Activated B cell treated with CpG ODN at 0.5 μM for 24 hours (primary cell): ENCODE measurements around the gene BICRA. TPM values are rescaled to one million over a fixed set of nuclear protein-coding genes. Genes with fewer than 3 reads are reported as not detected.

ENCODE experiments used
- ATAC-seq: fragments of 200-7000 bp; cut with Tn5 transposase; one replicate; pipeline ENCODE4 v1.10.0; 2021; ENCODE audit warnings: low read depth, mild to moderate bottlenecking, moderate library complexity
- CTCF ChIA-PET: fragments of 350-600 bp; sonication (Branson Sonifier 250); formaldehyde crosslinking; loops from one replicate; lab custom pipeline; 2021; ENCODE audit warnings: antibody characterized with exemption; lab: Charles Lee
- POLR2A ChIA-PET: fragments of 350-600 bp; sonication (Branson Sonifier 250); formaldehyde crosslinking; loops from one replicate; lab custom pipeline; 2021; ENCODE audit warnings: antibody characterized with exemption; lab: Charles Lee
- DNase-seq: peaks from one replicate; pipeline ENCODE4 v3.0.0; 2022
- H3K27ac Mint-ChIP-seq: one replicate; pipeline ENCODE4 v1.8.0; 2020; ENCODE audit warnings: mixed read lengths
- H3K27me3 Mint-ChIP-seq: one replicate; pipeline ENCODE4 v1.8.0; 2021; ENCODE audit warnings: mixed read lengths
- H3K36me3 Mint-ChIP-seq: one replicate; pipeline ENCODE4 v1.8.0; 2021; ENCODE audit warnings: low read depth, mixed read lengths
- H3K4me1 Mint-ChIP-seq: one replicate; pipeline ENCODE4 v1.8.0; 2021; ENCODE audit warnings: mixed read lengths
- H3K4me3 Mint-ChIP-seq: one replicate; pipeline ENCODE4 v1.8.0; 2020; ENCODE audit warnings: mild to moderate bottlenecking, mixed read lengths
- H3K9me3 Mint-ChIP-seq: one replicate; pipeline ENCODE4 v1.8.0; 2020; ENCODE audit warnings: mixed read lengths
- CTCF ChIP-seq: fragments of 200-600 bp; IDR thresholded peaks from one replicate; pipeline ENCODE4 v1.8.0; 2022; ENCODE audit warnings: antibody characterized with exemption, mild to moderate bottlenecking
- intact Hi-C: fragments of 100-400 bp; cut with micrococcal nuclease; formaldehyde crosslinking; loops from one replicate; pipeline ENCODE4 v1.15.1; 2024
- total RNA-seq: library from RNA; stranded (reverse); gene quantifications from 2 replicates; pipeline ENCODE4 v1.2.3, GENCODE V29; 2022

The BICRA gene
- total RNA-seq, 1 donor from 2014 or later: 16.0 TPM

- H3K4me3 Mint-ChIP-seq: no peak overlapping the region
- DNase-seq: no peak
- H3K27me3 Mint-ChIP-seq: no peaks in the 10 kb centered on the region
- ATAC-seq: no peak
- peaks cover 34% of the 10 kb centered on the region for H3K36me3 Mint-ChIP-seq
- POLR2A ChIA-PET: no interaction called here
- peaks cover 21% of the 10 kb centered on the region for H3K4me1 Mint-ChIP-seq
- no peak for TF ChIP-seq CTCF
- no peak overlapping the region for H3K27ac Mint-ChIP-seq
- intact Hi-C loops: no loop called here
- CTCF ChIA-PET: no interaction called here
- no peaks in the 10 kb centered on the region for H3K9me3 Mint-ChIP-seq
Observed at GRCh38 chr19:47625650-47626049, 16.7 kb downstream of the BICRA start.

- POLR2A ChIA-PET: interaction anchor here (1.4 kb wide), 1 partner anchor 111 kb away, joined by 4 read pairs; the partner anchor contains the start of gene NAPA
- H3K4me1 Mint-ChIP-seq: peaks cover 21% of the 10 kb centered on the region
Observed at GRCh38 chr19:47626238-47626637, 17.3 kb downstream of the BICRA start.

GRCh38 chr19:47628078-47628771, 19.3 kb downstream of the BICRA start:
- ATAC-seq (no peak), DNase-seq (no peak)
- CTCF ChIA-PET: no interaction called here
- no peak overlapping the region for H3K27ac Mint-ChIP-seq
- H3K36me3 Mint-ChIP-seq: peaks cover 37% of the 10 kb centered on the region
- intact Hi-C loops: no loop called here
- H3K4me3 Mint-ChIP-seq: no peak overlapping the region
- no peak for TF ChIP-seq CTCF
- H3K9me3 Mint-ChIP-seq: no peaks in the 10 kb centered on the region
- H3K4me1 Mint-ChIP-seq: peaks cover 21% of the 10 kb centered on the region
- no peaks in the 10 kb centered on the region for H3K27me3 Mint-ChIP-seq
- POLR2A ChIA-PET: interaction anchor here (0.6 kb wide), 1 partner anchor 29 kb away, joined by 5 read pairs; no protein-coding TSS in a partner anchor

More at GRCh38 chr19:47626238-47626637, 17.3 kb downstream of the BICRA start:
- H3K4me3 Mint-ChIP-seq: no peak overlapping the region
- no peaks in the 10 kb centered on the region for H3K9me3 Mint-ChIP-seq
- peaks cover 34% of the 10 kb centered on the region for H3K36me3 Mint-ChIP-seq
- H3K27ac Mint-ChIP-seq: no peak overlapping the region
- no peak for ATAC-seq
- CTCF ChIA-PET: interaction anchor here (0.7 kb wide), 1 partner anchor 10 kb away, joined by 3 read pairs; no protein-coding TSS in a partner anchor
- no peaks in the 10 kb centered on the region for H3K27me3 Mint-ChIP-seq
- TF ChIP-seq CTCF: no peak
- intact Hi-C loops: no loop called here
- no peak for DNase-seq

- H3K27ac Mint-ChIP-seq: no peak overlapping the region
- intact Hi-C loops: no loop called here
- ChIA-PET POLR2A (no interaction called here), CTCF (no interaction called here)
- peaks cover 26% of the 10 kb centered on the region for H3K36me3 Mint-ChIP-seq
- no peak overlapping the region for H3K4me3 Mint-ChIP-seq
- ATAC-seq (no peak), DNase-seq (no peak)
- H3K27me3 Mint-ChIP-seq: no peaks in the 10 kb centered on the region
- no peak for TF ChIP-seq CTCF
- peaks cover 20% of the 10 kb centered on the region for H3K4me1 Mint-ChIP-seq
- H3K9me3 Mint-ChIP-seq: no peaks in the 10 kb centered on the region
Observed at GRCh38 chr19:47630594-47630993, 21.7 kb downstream of the BICRA start.

- ChIA-PET CTCF (no interaction called here), POLR2A (no interaction called here)
- no peak for TF ChIP-seq CTCF
- no peak overlapping the region for H3K27ac Mint-ChIP-seq
- peaks cover 29% of the 10 kb centered on the region for H3K36me3 Mint-ChIP-seq
- intact Hi-C loops: no loop called here
- peaks cover 20% of the 10 kb centered on the region for H3K4me1 Mint-ChIP-seq
- no peak for DNase-seq
- no peaks in the 10 kb centered on the region for H3K27me3 Mint-ChIP-seq
- no peak for ATAC-seq
- no peaks in the 10 kb centered on the region for H3K9me3 Mint-ChIP-seq
- H3K4me3 Mint-ChIP-seq: no peak overlapping the region
Observed at GRCh38 chr19:47631681-47632446, 22.9 kb downstream of the BICRA start.
